GM12874 (cell line): ENCODE data around the gene LSM6.

Experiments used
- TF ChIP-seq, protein P1 (sequence below): IDR thresholded peaks from 2 replicates; pipeline ENCODE4 v1.5.1; 2011; ENCODE audit warnings: low read depth, mild to moderate bottlenecking, control low read depth, low read length, moderate library complexity; ENCODE audit not compliant: insufficient read depth

Gene LSM6

DNA sequence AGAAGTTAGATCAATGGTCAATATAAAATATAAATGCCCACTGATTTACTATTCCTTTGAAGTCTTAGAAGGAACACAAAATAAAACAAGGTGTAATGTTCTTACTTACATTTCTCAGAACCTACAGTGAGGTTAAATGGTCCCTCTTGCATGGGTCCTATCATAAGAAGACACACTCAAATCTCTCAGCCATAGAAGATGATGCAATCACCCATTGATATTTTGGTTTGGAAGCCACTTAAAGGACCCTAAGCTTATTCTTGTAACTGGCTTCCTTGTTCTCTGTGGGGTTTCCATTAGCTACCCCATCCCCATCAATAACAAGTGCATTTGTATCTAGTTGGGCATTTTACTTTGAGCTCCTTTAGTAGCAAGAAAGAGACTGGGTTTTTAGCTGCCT lies 53.9 kb downstream of the LSM6 start:
- TF ChIP-seq, protein P1, sequence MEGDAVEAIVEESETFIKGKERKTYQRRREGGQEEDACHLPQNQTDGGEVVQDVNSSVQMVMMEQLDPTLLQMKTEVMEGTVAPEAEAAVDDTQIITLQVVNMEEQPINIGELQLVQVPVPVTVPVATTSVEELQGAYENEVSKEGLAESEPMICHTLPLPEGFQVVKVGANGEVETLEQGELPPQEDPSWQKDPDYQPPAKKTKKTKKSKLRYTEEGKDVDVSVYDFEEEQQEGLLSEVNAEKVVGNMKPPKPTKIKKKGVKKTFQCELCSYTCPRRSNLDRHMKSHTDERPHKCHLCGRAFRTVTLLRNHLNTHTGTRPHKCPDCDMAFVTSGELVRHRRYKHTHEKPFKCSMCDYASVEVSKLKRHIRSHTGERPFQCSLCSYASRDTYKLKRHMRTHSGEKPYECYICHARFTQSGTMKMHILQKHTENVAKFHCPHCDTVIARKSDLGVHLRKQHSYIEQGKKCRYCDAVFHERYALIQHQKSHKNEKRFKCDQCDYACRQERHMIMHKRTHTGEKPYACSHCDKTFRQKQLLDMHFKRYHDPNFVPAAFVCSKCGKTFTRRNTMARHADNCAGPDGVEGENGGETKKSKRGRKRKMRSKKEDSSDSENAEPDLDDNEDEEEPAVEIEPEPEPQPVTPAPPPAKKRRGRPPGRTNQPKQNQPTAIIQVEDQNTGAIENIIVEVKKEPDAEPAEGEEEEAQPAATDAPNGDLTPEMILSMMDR, result no peak

DNA sequence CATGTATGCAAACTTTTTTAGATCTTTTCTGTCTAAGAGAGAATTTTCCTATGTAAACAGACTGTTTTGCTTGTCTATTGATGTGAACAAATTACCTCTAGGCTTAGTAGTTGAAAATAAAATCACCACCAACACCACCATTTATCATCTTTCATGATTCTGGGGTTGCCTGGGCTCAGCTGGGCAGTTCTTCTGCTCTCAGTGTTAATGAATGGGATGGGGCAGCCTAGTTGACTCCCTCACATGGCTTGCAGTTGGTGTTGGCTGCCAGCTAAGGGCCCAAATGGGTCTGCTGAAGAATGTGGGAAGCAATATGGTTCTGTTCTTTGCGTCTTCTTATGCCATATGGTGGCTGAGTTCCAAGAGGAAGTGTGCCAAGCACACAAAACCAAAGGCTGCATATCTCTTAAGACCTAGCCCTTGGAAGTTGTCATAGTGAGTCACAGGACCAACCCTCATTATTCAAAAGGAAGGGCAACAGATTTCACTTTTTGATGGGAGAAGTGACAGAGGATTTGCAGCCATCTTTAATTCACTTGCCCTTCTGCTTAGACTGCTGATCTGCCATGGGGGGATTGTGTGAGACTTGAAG lies 56.7 kb downstream of the LSM6 start:
- TF ChIP-seq, protein P1, result no peak

DNA sequence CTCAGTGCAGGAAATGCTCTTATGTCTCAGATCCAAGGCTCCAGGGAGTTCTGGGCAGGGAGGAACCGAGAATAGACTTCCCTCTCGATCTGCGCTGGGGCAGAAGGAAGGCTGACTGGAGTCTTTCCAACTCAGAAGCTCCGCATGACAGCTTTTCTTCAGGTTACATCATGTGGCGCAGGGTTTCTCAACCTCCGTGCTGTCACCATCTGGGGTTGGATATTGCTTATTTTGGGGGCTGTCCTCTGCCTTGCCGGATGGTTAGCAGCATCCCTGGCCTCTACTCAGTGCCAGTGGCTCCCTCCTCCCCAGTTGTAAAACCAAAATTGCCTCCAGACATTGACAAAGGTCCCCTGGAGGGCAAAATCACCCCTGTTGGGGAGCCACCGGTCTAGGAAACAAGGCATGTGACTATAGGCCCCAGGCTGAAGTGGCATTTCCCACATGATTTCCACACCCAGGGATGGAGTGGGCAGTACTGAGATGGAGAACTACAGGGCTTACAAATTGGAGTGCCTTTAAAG lies 60.2 kb downstream of the LSM6 start:
- TF ChIP-seq, protein P1, result no peak

DNA sequence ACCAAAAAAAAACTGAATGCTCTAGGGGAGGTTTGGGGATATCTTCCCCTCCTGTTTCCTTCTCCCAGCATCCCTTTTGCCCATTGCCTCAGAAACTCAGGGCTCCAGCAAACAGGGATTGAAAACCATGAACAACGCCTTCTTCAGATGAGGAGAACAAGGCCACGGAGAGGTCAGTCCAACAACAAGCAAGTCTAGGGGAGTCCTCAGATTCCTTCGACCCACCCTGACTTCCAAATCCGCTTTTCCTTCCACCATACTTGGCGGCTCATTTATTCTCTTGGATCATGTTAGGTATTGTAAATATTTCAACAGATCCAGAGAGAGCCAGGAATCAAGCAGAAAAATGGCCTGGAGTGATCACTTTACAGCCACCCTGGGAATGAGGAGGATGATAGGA lies 60.7 kb downstream of the LSM6 start:
- TF ChIP-seq, protein P1, result no peak

DNA sequence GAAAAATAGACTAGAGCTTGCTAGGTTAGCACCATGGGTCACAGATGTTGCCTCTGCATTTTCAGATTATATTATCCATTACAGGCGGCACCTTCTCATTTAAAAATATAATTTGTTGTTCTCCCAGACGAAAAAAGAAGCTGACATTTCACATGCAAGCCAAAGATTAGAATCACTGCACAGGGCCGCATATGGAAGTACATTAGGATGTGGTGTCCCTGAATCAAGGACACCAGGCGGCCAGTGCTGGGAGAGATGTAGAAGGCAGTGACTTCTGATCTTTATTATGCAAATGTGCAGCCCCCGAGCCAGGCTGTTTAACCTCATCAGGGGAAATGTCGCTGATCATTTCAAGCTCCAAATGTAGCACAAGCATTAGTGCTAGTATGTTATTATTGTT lies 61.6 kb downstream of the LSM6 start:
- TF ChIP-seq, protein P1, result no peak

DNA sequence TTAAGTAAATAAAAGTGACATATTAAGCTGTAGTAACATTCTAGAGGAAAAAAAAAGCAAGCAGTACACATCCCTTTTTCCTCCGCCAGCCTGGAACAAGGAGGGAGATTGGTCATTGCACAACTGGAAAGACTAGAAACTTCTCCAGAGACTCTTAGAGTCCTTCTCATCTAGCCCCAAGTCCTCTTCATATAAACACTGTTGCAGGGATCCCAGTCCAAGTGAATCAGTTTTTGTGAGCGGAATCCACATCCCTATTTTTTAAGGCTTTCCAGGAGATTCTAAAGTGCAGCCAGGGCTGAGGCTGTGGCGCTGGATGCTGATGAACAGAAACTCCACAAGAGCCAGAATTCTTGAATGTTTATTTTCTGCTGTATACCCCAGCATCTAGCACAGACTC lies 62.6 kb downstream of the LSM6 start:
- TF ChIP-seq, protein P1, result no peak
